ENCODE results near the gene TBX6.

Gene TBX6

DNA sequence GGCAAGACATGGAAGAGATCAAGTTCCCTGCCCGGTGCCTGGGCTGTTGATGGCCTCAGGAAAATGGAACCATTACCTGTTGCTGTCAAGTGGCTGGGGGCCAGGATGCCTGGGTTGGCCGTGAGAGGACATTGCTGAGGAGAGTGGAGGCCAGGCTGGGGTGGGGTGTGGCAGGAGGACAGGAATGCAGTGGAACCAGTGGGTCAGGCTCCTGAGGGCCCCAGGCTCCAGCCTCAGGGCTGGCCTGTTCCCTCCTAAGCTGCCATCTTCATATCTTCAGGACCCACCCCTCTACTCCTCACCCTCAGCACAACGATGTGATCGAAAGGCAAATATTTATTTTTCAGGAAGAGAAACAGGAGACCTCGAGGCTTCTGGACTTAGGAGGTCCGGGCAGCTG is 12.8 kb upstream of the TBX6 start:
- TF ChIP-seq POLR2AphosphoS5 (IDR thresholded peaks at IDR 0.05; ENCODE audit: low read depth, low read length) (no peak), TAF1 (IDR thresholded peaks at IDR 0.05; ENCODE audit: borderline replicate concordance, insufficient read depth, low read length) (no peak), SIN3A (IDR thresholded peaks at IDR 0.05; ENCODE audit: borderline replicate concordance, insufficient read depth, low read length) (no peak), FOXP2 (optimal IDR thresholded peaks at IDR 0.05; ENCODE audit: borderline replicate concordance, extremely low read depth, extremely low read length, insufficient read depth) (no peak)
- TF ChIP-seq, protein P1, sequence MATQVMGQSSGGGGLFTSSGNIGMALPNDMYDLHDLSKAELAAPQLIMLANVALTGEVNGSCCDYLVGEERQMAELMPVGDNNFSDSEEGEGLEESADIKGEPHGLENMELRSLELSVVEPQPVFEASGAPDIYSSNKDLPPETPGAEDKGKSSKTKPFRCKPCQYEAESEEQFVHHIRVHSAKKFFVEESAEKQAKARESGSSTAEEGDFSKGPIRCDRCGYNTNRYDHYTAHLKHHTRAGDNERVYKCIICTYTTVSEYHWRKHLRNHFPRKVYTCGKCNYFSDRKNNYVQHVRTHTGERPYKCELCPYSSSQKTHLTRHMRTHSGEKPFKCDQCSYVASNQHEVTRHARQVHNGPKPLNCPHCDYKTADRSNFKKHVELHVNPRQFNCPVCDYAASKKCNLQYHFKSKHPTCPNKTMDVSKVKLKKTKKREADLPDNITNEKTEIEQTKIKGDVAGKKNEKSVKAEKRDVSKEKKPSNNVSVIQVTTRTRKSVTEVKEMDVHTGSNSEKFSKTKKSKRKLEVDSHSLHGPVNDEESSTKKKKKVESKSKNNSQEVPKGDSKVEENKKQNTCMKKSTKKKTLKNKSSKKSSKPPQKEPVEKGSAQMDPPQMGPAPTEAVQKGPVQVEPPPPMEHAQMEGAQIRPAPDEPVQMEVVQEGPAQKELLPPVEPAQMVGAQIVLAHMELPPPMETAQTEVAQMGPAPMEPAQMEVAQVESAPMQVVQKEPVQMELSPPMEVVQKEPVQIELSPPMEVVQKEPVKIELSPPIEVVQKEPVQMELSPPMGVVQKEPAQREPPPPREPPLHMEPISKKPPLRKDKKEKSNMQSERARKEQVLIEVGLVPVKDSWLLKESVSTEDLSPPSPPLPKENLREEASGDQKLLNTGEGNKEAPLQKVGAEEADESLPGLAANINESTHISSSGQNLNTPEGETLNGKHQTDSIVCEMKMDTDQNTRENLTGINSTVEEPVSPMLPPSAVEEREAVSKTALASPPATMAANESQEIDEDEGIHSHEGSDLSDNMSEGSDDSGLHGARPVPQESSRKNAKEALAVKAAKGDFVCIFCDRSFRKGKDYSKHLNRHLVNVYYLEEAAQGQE (IDR thresholded peaks at IDR 0.05; ENCODE audit: insufficient read depth in 1 of 2, low read depth in 2 of 2, low read length in 2 of 2), result no peak

- TF ChIP-seq FOXP2 (optimal IDR thresholded peaks at IDR 0.05; ENCODE audit: borderline replicate concordance, extremely low read depth, extremely low read length, insufficient read depth) (no peak), POLR2AphosphoS5 (IDR thresholded peaks at IDR 0.05; ENCODE audit: low read depth, low read length) (no peak), TAF1 (IDR thresholded peaks at IDR 0.05; ENCODE audit: borderline replicate concordance, insufficient read depth, low read length) (no peak), SIN3A (IDR thresholded peaks at IDR 0.05; ENCODE audit: borderline replicate concordance, insufficient read depth, low read length) (no peak)
- TF ChIP-seq, protein P1 (IDR thresholded peaks at IDR 0.05; ENCODE audit: insufficient read depth in 1 of 2, low read depth in 2 of 2, low read length in 2 of 2), result no peak
Observed at GRCh38 chr16:30104090-30104489, 12.4 kb upstream of the TBX6 start.

DNA sequence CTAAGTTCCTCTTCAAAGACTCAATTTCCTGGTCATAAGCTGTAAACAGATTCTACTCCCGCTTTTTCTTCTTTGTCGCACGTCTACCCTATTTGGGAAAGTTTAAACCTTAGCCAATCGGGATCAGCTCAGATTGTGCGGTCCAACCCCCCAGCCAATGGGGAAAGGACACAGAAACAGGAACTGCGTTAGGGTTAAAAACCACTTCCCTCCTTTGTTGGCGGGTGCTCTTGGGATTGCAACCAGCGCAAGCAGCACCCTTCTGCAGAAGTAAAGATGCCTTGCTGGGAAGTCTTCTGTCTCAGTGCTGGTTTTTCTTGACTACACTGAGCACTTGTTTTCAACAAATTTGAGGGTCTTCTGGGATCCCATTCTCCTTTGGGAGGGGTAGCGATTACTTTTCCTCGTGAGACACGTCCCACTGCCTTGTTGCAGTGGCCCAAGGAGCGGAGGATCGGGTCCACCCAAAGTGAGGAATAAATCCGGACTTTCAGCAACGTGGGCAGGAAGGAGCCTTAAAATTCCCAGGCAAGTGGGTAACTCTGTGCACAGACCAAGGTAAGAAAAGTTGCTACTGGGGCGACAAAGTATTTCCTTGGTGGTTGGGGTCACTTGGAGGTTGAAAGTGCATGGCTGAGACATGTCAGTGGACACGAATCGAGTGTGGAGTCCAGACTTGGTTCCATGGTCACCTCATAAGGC is 5.3 kb upstream of the TBX6 start:
- TF ChIP-seq FOXP2 (optimal IDR thresholded peaks at IDR 0.05; ENCODE audit: borderline replicate concordance, extremely low read depth, extremely low read length, insufficient read depth), result no peak
- no peak for TF ChIP-seq SIN3A (IDR thresholded peaks at IDR 0.05; ENCODE audit: borderline replicate concordance, insufficient read depth, low read length)

DNA sequence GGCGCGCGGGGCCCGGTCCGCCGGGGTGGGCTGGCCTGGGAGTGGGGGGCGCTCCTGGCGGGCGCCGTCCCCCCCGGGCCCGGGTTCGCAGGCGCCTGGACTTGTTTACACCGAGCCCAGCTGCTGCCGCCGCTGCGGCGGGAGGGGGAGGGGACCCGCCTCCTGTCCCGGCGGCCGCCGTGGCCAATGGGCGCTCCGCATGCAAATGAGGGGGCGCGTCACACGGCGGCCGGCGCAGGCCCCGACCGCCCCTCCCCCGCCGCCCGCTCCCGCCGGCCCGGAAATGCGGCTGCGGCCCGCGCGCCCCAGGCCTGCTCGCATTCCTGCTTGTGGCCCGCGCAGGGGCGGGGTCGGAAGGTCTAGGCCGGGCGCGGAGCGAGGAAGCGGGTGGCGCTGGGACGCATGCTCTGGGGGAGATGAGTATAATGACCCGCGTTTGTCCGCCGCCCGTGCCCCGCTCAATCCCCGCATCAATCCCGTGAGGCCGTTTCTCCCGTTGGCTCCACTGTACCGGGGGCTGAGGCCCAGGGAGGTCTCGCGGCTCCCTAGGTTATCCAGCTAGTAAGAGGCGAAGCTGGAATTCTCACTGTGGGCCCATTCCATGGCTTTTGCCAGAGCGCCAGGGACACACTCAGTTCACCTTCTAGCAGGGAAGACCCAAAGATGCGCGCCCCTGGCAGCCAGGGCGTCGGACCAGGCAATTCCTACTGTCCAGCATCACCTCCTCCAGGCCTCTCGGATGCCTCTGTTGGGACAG is 4.6 kb upstream of the TBX6 start, which contains the start of gene YPEL3:
Gene YPEL3, minus strand, starts transcription at position 109 of the 757 bp plus-strand sequence. CDS start 731 bp downstream, outside the sequence.
- TF ChIP-seq FOXP2 (optimal IDR thresholded peaks at IDR 0.05; ENCODE audit: borderline replicate concordance, extremely low read depth, extremely low read length, insufficient read depth) (peak; percentile 97), TAF1 (IDR thresholded peaks at IDR 0.05; ENCODE audit: borderline replicate concordance, insufficient read depth, low read length) (no peak)
- TF ChIP-seq, protein P1 (IDR thresholded peaks at IDR 0.05; ENCODE audit: insufficient read depth in 1 of 2, low read depth in 2 of 2, low read length in 2 of 2), result no peak

DNA sequence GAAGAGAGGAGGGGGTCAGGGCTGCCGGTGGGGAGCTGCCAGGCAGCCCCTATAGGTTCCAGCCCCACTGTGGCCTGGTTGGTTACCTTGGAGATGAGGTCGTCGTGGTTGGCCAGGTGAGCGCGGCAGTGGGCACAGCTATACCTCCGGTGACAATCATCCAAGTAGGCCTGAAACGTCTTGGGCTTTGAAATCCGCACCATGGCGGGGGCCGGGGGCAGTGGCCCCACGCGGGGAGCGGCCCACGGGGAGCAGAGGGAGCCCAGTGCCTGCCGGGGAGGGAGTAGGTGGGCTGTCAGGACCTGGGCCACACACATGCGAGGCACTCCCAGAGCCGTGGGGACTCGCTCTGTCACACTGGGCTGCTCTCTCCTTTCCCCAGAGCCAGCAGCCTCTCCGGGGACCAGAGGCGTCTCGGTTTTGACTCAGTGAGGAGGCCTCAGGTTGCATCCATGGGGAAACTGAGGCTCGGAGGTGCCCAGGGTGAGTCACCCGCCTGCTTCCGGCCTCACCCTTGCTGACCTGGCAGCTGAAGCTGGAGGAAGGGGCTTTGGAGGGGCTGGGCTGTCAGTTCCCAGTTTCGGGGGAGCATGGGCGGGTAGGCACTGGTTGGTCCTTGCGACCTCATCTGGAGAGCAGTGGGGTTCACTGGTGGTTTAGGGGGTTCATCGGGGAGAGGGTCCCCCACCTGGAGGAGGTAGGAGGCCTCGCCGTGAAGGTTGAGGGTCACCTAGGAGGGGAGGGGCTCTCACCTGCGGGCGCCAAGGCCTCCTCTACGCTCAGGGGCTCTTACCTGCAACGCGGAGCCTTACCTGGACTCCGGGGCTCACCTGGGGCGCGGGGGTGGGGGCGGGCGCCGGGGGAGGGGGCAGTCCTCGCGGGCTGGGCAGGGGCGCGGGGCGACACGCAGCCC is 3.7 kb upstream of the TBX6 start:
- no peak for TF ChIP-seq POLR2AphosphoS5 (IDR thresholded peaks at IDR 0.05; ENCODE audit: low read depth, low read length)
- no peak for TF ChIP-seq FOXP2 (optimal IDR thresholded peaks at IDR 0.05; ENCODE audit: borderline replicate concordance, extremely low read depth, extremely low read length, insufficient read depth)
- no peak for TF ChIP-seq SIN3A (IDR thresholded peaks at IDR 0.05; ENCODE audit: borderline replicate concordance, insufficient read depth, low read length)
- no peak for TF ChIP-seq TAF1 (IDR thresholded peaks at IDR 0.05; ENCODE audit: borderline replicate concordance, insufficient read depth, low read length)
- TF ChIP-seq, protein P1 (IDR thresholded peaks at IDR 0.05; ENCODE audit: insufficient read depth in 1 of 2, low read depth in 2 of 2, low read length in 2 of 2), result no peak

All from PFSK-1 (cell line).